Measurements from ENCODE around the gene PGK1. TPM values are rescaled to one million over a fixed set of nuclear protein-coding genes. Genes with fewer than 3 reads are reported as not detected.

Gene PGK1
- total RNA-seq, 1 experiment from 2014 or later = 607 TPM

GRCh38 chrX:78124307-78124706, 20.3 kb downstream of the PGK1 start:
- POLR2A ChIA-PET = no interaction called here
- H3K36me3 Mint-ChIP-seq = peaks cover 79% of the 10 kb centered on the region
- H3K9me3 Mint-ChIP-seq = no peaks in the 10 kb centered on the region
- no peak for TF ChIP-seq FOXJ3 (CRISPR knock-in tag; IDR thresholded peaks at IDR 0.05; ENCODE audit: borderline replicate concordance)
- TF ChIP-seq ZBTB43 (CRISPR knock-in tag; IDR thresholded peaks at IDR 0.05) = no peak
- TF ChIP-seq CREM (CRISPR knock-in tag; IDR thresholded peaks at IDR 0.05) = no peak
- TF ChIP-seq ZNF121 (CRISPR knock-in tag; IDR thresholded peaks at IDR 0.05) = no peak
- no peak for TF ChIP-seq HMGXB4 (CRISPR knock-in tag; IDR thresholded peaks at IDR 0.05)
- TF ChIP-seq HMGA2 (CRISPR knock-in tag; IDR thresholded peaks at IDR 0.05) = no peak
- no peak for TF ChIP-seq E2F4 (CRISPR knock-in tag; IDR thresholded peaks at IDR 0.05; ENCODE audit: borderline replicate concordance, low read depth)
- TF ChIP-seq STAT6 (CRISPR knock-in tag; conservative IDR thresholded peaks at IDR 0.05; ENCODE audit: low read depth) = no peak
- TF ChIP-seq EMX1 (CRISPR knock-in tag; IDR thresholded peaks at IDR 0.05) = no peak
- TF ChIP-seq ZNF219 (CRISPR knock-in tag; IDR thresholded peaks at IDR 0.05; ENCODE audit: borderline replicate concordance) = no peak
- no peak for TF ChIP-seq AR (CRISPR knock-in tag; IDR thresholded peaks at IDR 0.05)
- no peak for TF ChIP-seq USF2 (CRISPR knock-in tag; IDR thresholded peaks at IDR 0.05)
- TF ChIP-seq SOX15 (CRISPR knock-in tag; IDR thresholded peaks at IDR 0.05) = no peak
- TF ChIP-seq AFF4 (CRISPR knock-in tag; IDR thresholded peaks at IDR 0.05; ENCODE audit: borderline replicate concordance) = no peak
- no peak for TF ChIP-seq CREB1 (CRISPR knock-in tag; IDR thresholded peaks at IDR 0.05)
- TF ChIP-seq SMAD3 (CRISPR knock-in tag; IDR thresholded peaks at IDR 0.05; ENCODE audit: borderline replicate concordance) = no peak
- no peak for TF ChIP-seq IRF1 (CRISPR knock-in tag; IDR thresholded peaks at IDR 0.05)
- no peak for TF ChIP-seq MLX (CRISPR knock-in tag; IDR thresholded peaks at IDR 0.05)
- TF ChIP-seq ZNF416 (CRISPR knock-in tag; IDR thresholded peaks at IDR 0.05) = no peak
- no peak overlapping the region for H3K27ac Mint-ChIP-seq
- no peak for DNase-seq (ENCODE audit: low spot score)
- H3K27me3 Mint-ChIP-seq (ENCODE audit: low read depth) = no peaks in the 10 kb centered on the region
- H3K4me1 Mint-ChIP-seq = peaks cover 3% of the 10 kb centered on the region; the same call in 1 of the 2 replicates
- ATAC-seq = no peak
- CTCF ChIA-PET = no interaction called here
- no peak overlapping the region for H3K4me3 Mint-ChIP-seq

All from WTC11 (cell line).